Neural cell (in vitro differentiated cells): ENCODE measurements around the gene GLRA1. TPM values are rescaled to one million over a fixed set of nuclear protein-coding genes. Genes with fewer than 3 reads are reported as not detected.

ENCODE experiments used
- H2AFZ ChIP-seq: fragments of 200-600, 300-800 bp; sonication (generic), shearing (Covaris generic); 2 replicates; pipeline ENCODE4 v1.6.0; 2014; ENCODE audit warnings: low read depth, mild to moderate bottlenecking, antibody characterized with exemption, low read length, moderate library complexity
- H3F3A ChIP-seq: fragments of 200-600 bp; shearing (Covaris generic); 2 replicates; pipeline ENCODE4 v1.6.1; 2016; ENCODE audit warnings: mild to moderate bottlenecking, moderate library complexity, mixed read lengths, antibody characterized with exemption, low read length; ENCODE audit not compliant: insufficient read depth, poor library complexity, severe bottlenecking
- H3K27ac ChIP-seq: fragments of 200-600, 300-800 bp; sonication (generic), shearing (Covaris generic); 2 replicates; pipeline ENCODE4 v1.5.1; 2014; ENCODE audit warnings: mild to moderate bottlenecking, low read length, moderate library complexity
- H3K27me3 ChIP-seq: fragments of 300-800, 200-600 bp; sonication (generic), shearing (Covaris generic); 2 replicates; pipeline ENCODE4 v1.6.0; 2014; ENCODE audit warnings: mild to moderate bottlenecking, low read depth, low read length, moderate library complexity; ENCODE audit not compliant: insufficient read depth
- H3K36me3 ChIP-seq: fragments of 300-800, 200-600 bp; sonication (generic), shearing (Covaris generic); 2 replicates; pipeline ENCODE4 v1.5.1; 2014; ENCODE audit warnings: mild to moderate bottlenecking, antibody characterized with exemption, low read length, moderate library complexity; ENCODE audit not compliant: insufficient read depth
- H3K4me2 ChIP-seq: fragments of 300-800, 200-600 bp; sonication (generic), shearing (Covaris generic); 2 replicates; pipeline ENCODE4 v1.6.0; 2014; ENCODE audit warnings: mild to moderate bottlenecking, low read length
- H3K4me3 ChIP-seq: fragments of 300-800, 200-600 bp; sonication (generic), shearing (Covaris generic); 2 replicates; pipeline ENCODE4 v1.5.1; 2014; ENCODE audit warnings: mild to moderate bottlenecking, low read length, moderate library complexity
- H3K79me2 ChIP-seq: fragments of 200-600 bp; shearing (Covaris generic); replicated peaks from 2 replicates; pipeline ENCODE4 v1.6.0; 2014; ENCODE audit warnings: mild to moderate bottlenecking, low read length, moderate library complexity; ENCODE audit not compliant: insufficient read depth
- H3K9ac ChIP-seq: fragments of 300-800, 200-600 bp; sonication (generic), shearing (Covaris generic); 2 replicates; pipeline ENCODE4 v1.6.1; 2016; ENCODE audit warnings: mild to moderate bottlenecking, low read length, mixed read lengths
- H3K9me2 ChIP-seq: fragments of 200-600 bp; shearing (Covaris generic); 2 replicates; pipeline ENCODE4 v1.6.1; 2016; ENCODE audit warnings: mild to moderate bottlenecking, low read length, mixed read lengths; ENCODE audit not compliant: insufficient read depth
- H3K9me3 ChIP-seq: fragments of 200-600, 300-800 bp; sonication (generic), shearing (Covaris generic); 2 replicates; pipeline ENCODE4 v1.6.1; 2016; ENCODE audit warnings: mild to moderate bottlenecking, mixed run types, low read length, moderate library complexity, mixed read lengths
- H4K20me1 ChIP-seq: fragments of 200-600 bp; shearing (Covaris generic); 2 replicates; pipeline ENCODE4 v1.6.1; 2016; ENCODE audit warnings: mild to moderate bottlenecking, mixed run types; ENCODE audit not compliant: insufficient read depth
- CTCF ChIP-seq: fragments of 450-650 bp; IDR thresholded peaks from 2 replicates; pipeline ENCODE4 v1.5.1; 2014; ENCODE audit warnings: antibody characterized with exemption, mild to moderate bottlenecking, moderate library complexity; ENCODE audit not compliant: poor library complexity, severe bottlenecking
- EP300 ChIP-seq: fragments of 450-650 bp; conservative IDR thresholded peaks from 2 replicates; pipeline ENCODE4 v1.6.1; 2014; ENCODE audit warnings: antibody characterized with exemption, mild to moderate bottlenecking, moderate library complexity; ENCODE audit not compliant: poor library complexity, severe bottlenecking
- EZH2 ChIP-seq: fragments of 200-600, 300-800 bp; shearing (Covaris generic), sonication (generic); IDR thresholded peaks from 2 replicates; pipeline ENCODE4 v1.6.1; 2014; ENCODE audit warnings: antibody characterized with exemption, low read length, borderline replicate concordance, mild to moderate bottlenecking; ENCODE audit not compliant: insufficient read depth, poor library complexity, severe bottlenecking
- MXI1 ChIP-seq: fragments of 450-650 bp; conservative IDR thresholded peaks from 2 replicates; pipeline ENCODE4 v1.6.1; 2014; ENCODE audit warnings: antibody characterized with exemption, mild to moderate bottlenecking; ENCODE audit not compliant: poor library complexity, severe bottlenecking
- POLR2AphosphoS5 ChIP-seq: IDR thresholded peaks from 2 replicates; pipeline ENCODE4 v1.6.1; 2012
- RAD21 ChIP-seq: fragments of 450-650 bp; conservative IDR thresholded peaks from 2 replicates; pipeline ENCODE4 v1.6.1; 2014; ENCODE audit warnings: antibody characterized with exemption, mild to moderate bottlenecking, moderate library complexity
- REST ChIP-seq: IDR thresholded peaks from 2 replicates; pipeline ENCODE4 v1.6.1; 2012; ENCODE audit warnings: borderline replicate concordance
- SMC3 ChIP-seq: fragments of 450-650 bp; conservative IDR thresholded peaks from 2 replicates; pipeline ENCODE4 v1.6.1; 2014; ENCODE audit warnings: antibody characterized with exemption, mild to moderate bottlenecking, moderate library complexity; ENCODE audit not compliant: poor library complexity
- TAF1 ChIP-seq: IDR thresholded peaks from 2 replicates; pipeline ENCODE4 v1.6.1; 2012; ENCODE audit warnings: low read depth
- polyA plus RNA-seq: library from polyadenylated mRNA; depleted of rRNA; stranded (reverse); fragments of >200 nt; gene quantifications from 2 replicates; pipeline ENCODE4 v1.2.3, GENCODE V29; 2014

The GLRA1 gene
- polyA plus RNA-seq, 1 donor from 2014 or later = not detected

- Histone ChIP-seq H3K9me2 (no peaks in the 10 kb centered on the region), H4K20me1 (no peaks in the 10 kb centered on the region), H3F3A (no peaks in the 10 kb centered on the region), H3K36me3 (no peaks in the 10 kb centered on the region), H3K9ac (no peak overlapping the region), H3K27me3 (no peaks in the 10 kb centered on the region), H2AFZ (no peak overlapping the region), H3K9me3 (no peaks in the 10 kb centered on the region), H3K79me2 (no peaks in the 10 kb centered on the region), H3K4me2 (no peak overlapping the region), H3K27ac (no peak overlapping the region), H3K4me3 (no peak overlapping the region)
- TF ChIP-seq TAF1 = no peak
Measured at GRCh38 chr5:151885138-151885908, 39.3 kb downstream of the GLRA1 start.

- Histone ChIP-seq H3K4me3 (no peak overlapping the region), H3K9me2 (no peaks in the 10 kb centered on the region), H3K9ac (no peak overlapping the region), H3K79me2 (no peaks in the 10 kb centered on the region), H3F3A (no peaks in the 10 kb centered on the region), H3K9me3 (peaks cover 3% of the 10 kb centered on the region), H4K20me1 (no peaks in the 10 kb centered on the region), H3K36me3 (no peaks in the 10 kb centered on the region), H2AFZ (no peak overlapping the region), H3K4me2 (no peak overlapping the region), H3K27ac (no peak overlapping the region), H3K27me3 (no peaks in the 10 kb centered on the region)
- TF ChIP-seq TAF1 = no peak
- no peak for TF ChIP-seq POLR2AphosphoS5
- no peak for TF ChIP-seq EZH2
- no peak for TF ChIP-seq EP300
- no peak for TF ChIP-seq RAD21
- TF ChIP-seq SMC3 = no peak
- no peak for TF ChIP-seq CTCF
Measured at GRCh38 chr5:151881621-151882225, 42.9 kb downstream of the GLRA1 start.

- TF ChIP-seq MXI1 (no peak), REST (no peak), TAF1 (no peak), SMC3 (no peak), CTCF (no peak), EZH2 (no peak), POLR2AphosphoS5 (no peak), RAD21 (no peak), EP300 (no peak)
- Histone ChIP-seq H4K20me1 (no peaks in the 10 kb centered on the region), H3K9me2 (no peaks in the 10 kb centered on the region), H2AFZ (no peak overlapping the region), H3K9me3 (peaks cover 3% of the 10 kb centered on the region), H3K4me2 (no peak overlapping the region), H3K36me3 (no peaks in the 10 kb centered on the region), H3K4me3 (no peak overlapping the region), H3K27me3 (no peaks in the 10 kb centered on the region), H3K79me2 (no peaks in the 10 kb centered on the region), H3F3A (no peaks in the 10 kb centered on the region), H3K27ac (no peak overlapping the region), H3K9ac (no peak overlapping the region)
Measured at GRCh38 chr5:151880324-151880723, 44.3 kb downstream of the GLRA1 start.
